Subcutaneous abdominal adipose tissue (tissue), 5 donors: ENCODE data around the gene SORL1.

Experiments used
- H3K27ac ChIP-seq: one replicate; pipeline ENCODE4 v1.7.0; 2013; ENCODE audit warnings: low read depth, mild to moderate bottlenecking, inconsistent platforms, low read length, moderate library complexity
- H3K27me3 ChIP-seq, 5 donors: one replicate each; pipeline ENCODE4 v1.7.0; 2013; ENCODE audit warnings: low read length in 5 of 5, inconsistent platforms in 1 of 5; ENCODE audit not compliant: control insufficient read depth in 5 of 5, insufficient read depth in 4 of 5
- H3K36me3 ChIP-seq, 5 donors: one replicate each; pipeline ENCODE4 v1.7.0; 2013; ENCODE audit warnings: low read length in 5 of 5; ENCODE audit not compliant: control insufficient read depth in 5 of 5, insufficient read depth in 5 of 5
- H3K4me1 ChIP-seq, 5 donors: one replicate each; pipeline ENCODE4 v1.7.0; 2013; ENCODE audit warnings: low read length in 5 of 5, mild to moderate bottlenecking in 3 of 5, moderate library complexity in 1 of 5; ENCODE audit not compliant: control insufficient read depth in 5 of 5, insufficient read depth in 5 of 5
- H3K4me3 ChIP-seq, 5 donors: one replicate each; pipeline ENCODE4 v1.7.0; 2013; ENCODE audit warnings: low read length in 5 of 5, low read depth in 1 of 5
- H3K9ac ChIP-seq, 5 donors: one replicate each; pipeline ENCODE4 v1.7.0; 2013; ENCODE audit warnings: low read length in 5 of 5, mild to moderate bottlenecking in 4 of 5, moderate library complexity in 3 of 5
- H3K9me3 ChIP-seq, 5 donors: one replicate each; pipeline ENCODE4 v1.7.0; 2013; ENCODE audit warnings: low read length in 5 of 5; ENCODE audit not compliant: control insufficient read depth in 5 of 5
- donor health status: healthy.
- donor health status: healthy.
- donor health status: healthy.
- donor health status: healthy.
- donor health status: healthy.

The SORL1 gene

DNA sequence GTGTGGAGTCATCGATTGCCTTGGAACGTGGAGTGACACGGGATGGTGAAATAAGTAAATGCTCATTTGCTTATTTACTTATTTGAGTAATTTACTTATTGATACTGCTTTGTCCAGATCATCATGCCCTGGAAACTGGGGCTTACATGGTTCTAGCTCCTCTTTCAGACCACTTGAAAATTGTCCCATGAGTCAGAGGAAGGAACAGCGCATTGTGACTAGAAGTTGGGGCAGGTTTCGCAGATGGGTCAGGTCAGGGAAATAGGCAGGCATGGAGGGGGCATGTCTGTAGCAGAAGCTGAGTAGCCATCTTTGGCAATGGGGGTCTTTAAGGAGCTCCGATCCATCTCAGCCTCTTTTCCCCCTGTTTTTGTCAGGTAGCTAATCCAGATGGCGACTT, 104.8 kb downstream of the SORL1 start:
- no peaks in the 10 kb centered on the region for H3K4me1 ChIP-seq
- H3K36me3 ChIP-seq = no peaks in the 10 kb centered on the region
- no peaks in the 10 kb centered on the region for H3K27me3 ChIP-seq
- no peak overlapping the region for H3K9ac ChIP-seq
- no peak overlapping the region for H3K4me3 ChIP-seq
- H3K9me3 ChIP-seq = no peaks in the 10 kb centered on the region
- no peak overlapping the region for H3K27ac ChIP-seq

DNA sequence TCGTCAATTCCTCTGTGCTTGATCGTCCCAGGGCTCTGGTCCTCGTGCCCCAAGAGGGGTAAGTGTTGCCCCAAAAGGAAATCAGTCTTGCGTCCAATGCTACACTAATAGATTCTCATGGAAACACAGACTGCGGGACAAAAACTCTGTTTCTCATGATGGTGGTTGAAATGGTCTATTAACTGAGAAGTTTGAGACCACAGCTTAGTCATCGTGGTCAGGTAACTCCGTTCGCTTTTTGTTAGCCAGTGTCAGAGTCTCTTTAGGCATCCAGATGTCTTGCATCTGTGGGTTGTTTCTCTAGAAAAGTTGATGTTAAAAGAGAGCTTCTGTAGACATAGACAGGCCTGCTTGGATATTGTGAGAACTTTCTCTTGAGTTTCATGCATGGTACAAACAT, 105.2 kb downstream of the SORL1 start:
- no peak overlapping the region for H3K4me3 ChIP-seq
- H3K9ac ChIP-seq = no peak overlapping the region
- no peak overlapping the region for H3K27ac ChIP-seq
- no peaks in the 10 kb centered on the region for H3K4me1 ChIP-seq
- H3K36me3 ChIP-seq = no peaks in the 10 kb centered on the region
- no peaks in the 10 kb centered on the region for H3K9me3 ChIP-seq
- no peaks in the 10 kb centered on the region for H3K27me3 ChIP-seq

DNA sequence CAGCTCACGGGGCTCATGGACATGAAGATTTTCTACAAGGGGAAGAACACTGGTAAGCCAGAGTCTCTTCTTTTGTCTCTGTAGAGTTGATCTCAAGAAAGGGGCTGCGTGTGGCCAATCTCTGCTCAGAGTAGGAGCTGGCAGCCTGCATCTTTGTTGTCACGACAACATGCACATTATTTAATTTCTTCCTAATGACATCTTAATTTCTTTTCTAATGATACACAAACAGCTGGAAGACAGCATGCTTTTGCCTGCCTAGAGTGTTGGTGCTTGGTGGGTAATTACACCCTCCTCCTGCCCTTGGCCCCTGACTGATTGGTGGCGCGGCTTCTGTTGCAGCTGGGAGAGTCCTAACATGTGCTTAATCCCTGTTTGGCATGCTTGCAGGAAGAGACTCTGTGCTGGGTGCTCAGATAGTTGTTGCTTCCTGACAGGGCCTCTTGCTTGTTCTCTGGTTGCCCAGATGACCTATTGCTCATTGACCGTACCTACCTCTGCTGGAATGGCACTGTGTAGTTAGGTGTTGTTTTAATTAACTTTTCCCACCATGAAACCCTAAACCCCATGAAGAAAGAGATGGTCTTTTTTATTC, 107.6 kb downstream of the SORL1 start:
- no peaks in the 10 kb centered on the region for H3K36me3 ChIP-seq
- H3K9ac ChIP-seq = no peak overlapping the region
- no peaks in the 10 kb centered on the region for H3K27me3 ChIP-seq

DNA sequence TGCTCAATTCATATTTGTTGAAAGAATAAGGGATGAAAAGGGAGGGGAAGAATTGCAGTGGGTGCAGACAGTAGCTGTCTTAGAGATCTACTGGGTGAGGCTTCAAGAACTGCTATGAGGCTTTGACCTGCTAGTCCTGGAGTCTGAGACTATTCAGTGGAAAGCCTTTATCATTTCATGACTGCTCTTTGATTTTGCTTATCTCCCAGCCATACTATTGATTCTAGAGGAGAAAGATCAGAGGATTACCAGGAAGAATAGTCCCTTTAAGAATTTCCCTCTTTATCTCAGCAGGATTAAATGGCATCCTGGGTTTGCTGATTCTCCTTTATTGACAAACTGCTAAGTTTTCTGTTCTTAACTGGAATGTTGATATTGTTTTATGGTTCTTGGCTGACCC, 108.1 kb downstream of the SORL1 start:
- Histone ChIP-seq H3K27ac (no peak overlapping the region), H3K36me3 (no peaks in the 10 kb centered on the region), H3K4me3 (no peak overlapping the region), H3K9me3 (no peaks in the 10 kb centered on the region), H3K4me1 (no peaks in the 10 kb centered on the region), H3K27me3 (no peaks in the 10 kb centered on the region), H3K9ac (no peak overlapping the region)

More for the DNA sequence above, 107.6 kb downstream of the SORL1 start:
- no peak overlapping the region for H3K27ac ChIP-seq
- H3K4me1 ChIP-seq = no peaks in the 10 kb centered on the region
- no peaks in the 10 kb centered on the region for H3K9me3 ChIP-seq
- no peak overlapping the region for H3K4me3 ChIP-seq

DNA sequence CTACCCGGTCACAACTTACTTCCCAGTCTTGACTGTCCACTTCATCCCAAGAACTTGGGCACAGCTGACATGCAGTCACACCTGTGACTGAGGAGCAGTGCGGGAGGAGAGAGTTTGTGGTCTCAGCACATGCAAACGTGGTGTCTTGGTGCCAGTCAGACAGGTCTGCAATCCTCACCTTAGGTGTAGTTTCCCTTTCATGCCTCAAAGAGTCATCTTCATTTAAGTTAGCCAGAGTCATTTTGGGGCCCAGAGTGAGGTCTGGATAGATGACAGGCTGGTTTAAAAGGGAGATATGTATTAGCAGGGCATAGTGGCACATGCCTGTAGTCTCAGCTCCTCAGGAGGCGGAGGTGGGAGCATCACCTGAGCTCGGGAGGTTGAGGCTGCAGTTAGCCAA, 109.1 kb downstream of the SORL1 start:
- no peak overlapping the region for H3K27ac ChIP-seq

DNA sequence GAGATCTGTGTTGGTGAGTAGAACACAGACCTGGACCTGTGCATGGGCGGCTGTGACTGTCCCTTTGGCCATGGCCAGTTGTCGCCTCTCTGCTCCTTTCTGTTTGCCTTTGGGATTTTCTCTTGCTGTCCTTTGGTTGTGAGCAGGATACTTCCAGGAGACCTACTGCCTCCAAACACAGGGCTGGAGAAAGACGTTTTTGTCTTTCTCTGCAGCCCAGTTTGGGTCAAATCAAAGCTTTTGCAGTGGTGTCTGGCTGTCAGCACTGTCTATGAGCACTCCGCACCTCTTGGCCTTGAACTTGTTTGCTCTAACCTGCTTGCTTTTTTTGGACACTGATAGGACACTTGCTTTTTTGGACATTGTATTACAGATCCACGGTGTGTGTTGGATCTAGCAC, 109.6 kb downstream of the SORL1 start:
- Histone ChIP-seq H3K27ac (no peak overlapping the region), H3K4me1 (peaks cover 1 to 6% (median 5%) of the 10 kb centered on the region in 5 donors), H3K9ac (no peak overlapping the region), H3K9me3 (no peaks in the 10 kb centered on the region), H3K36me3 (no peaks in the 10 kb centered on the region), H3K27me3 (no peaks in the 10 kb centered on the region), H3K4me3 (no peak overlapping the region)

More for the DNA sequence above, 109.1 kb downstream of the SORL1 start:
- Histone ChIP-seq H3K4me3 (no peak overlapping the region), H3K36me3 (no peaks in the 10 kb centered on the region), H3K27me3 (no peaks in the 10 kb centered on the region), H3K9me3 (no peaks in the 10 kb centered on the region), H3K9ac (no peak overlapping the region), H3K4me1 (peaks cover 0 to under 1% (median 0%) of the 10 kb centered on the region in 5 donors)

DNA sequence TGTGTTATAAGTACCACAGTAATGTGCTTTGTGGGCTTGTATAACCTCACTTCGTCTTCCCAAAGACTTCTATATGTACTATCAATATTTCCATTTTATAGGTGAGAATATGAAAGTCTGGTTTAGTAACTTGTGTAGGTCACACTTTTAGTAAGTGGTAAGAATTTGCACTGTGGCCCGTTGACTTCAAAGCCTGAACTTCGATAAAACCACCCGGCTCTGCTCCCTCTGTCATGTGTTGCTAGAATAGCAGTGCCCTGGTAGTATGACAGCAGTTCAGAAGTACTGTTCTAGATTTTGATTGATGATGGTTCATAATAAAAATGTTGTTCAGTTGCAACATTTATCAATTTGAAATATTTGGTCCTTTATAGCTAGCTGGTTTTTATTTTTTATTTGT, 110.9 kb downstream of the SORL1 start:
- Histone ChIP-seq H3K4me3 (no peak overlapping the region), H3K27ac (no peak overlapping the region), H3K9ac (no peak overlapping the region)

DNA sequence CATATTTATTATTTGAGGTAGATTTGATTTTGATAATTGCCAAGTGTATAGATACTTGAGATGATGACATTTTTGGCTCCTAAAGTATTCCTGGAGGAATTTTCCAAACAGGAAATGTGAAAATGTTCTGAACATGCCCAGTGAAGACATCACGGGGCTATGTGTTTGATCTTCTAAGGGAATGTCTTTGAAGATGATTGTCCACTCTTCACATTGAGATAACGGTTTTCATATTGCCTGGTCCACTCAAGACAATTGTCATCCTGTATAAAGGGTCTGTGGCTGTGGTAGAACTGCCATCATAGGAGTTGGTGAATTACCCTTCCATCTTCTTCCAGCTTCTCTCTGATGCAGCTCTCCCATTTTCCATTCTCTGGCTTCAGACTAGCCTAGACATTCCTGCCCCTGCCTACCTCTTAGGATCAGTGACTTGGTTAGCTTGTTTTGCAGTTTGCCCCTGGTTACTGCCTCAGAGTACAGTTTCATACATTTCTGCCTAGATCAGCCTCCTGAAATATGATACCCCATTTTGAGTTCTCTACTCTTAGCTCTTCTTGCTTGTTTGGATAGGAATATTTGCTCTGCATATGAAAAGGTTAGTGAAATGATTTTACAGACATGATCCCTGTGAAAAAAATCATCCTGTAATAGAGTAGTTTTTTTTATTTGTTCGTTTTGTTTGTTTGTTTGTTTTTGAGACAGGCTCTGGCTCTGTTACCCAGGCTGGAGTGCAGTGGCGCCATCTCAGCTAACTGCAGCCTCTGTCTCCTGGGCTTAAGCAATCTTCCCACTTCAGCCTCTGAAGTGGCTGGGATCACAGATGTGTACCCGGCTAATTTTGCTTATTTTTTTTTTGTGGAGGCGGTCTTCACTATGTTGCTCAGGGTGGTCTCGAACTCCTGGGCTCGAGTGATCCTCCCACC, 112.0 kb downstream of the SORL1 start:
- no peak overlapping the region for H3K9ac ChIP-seq
- H3K4me1 ChIP-seq = peaks cover 2 to 16% (median 11%) of the 10 kb centered on the region in 5 donors
- no peaks in the 10 kb centered on the region for H3K36me3 ChIP-seq
- H3K27ac ChIP-seq = no peak overlapping the region
- no peaks in the 10 kb centered on the region for H3K27me3 ChIP-seq
- no peaks in the 10 kb centered on the region for H3K9me3 ChIP-seq
- no peak overlapping the region for H3K4me3 ChIP-seq

More for the DNA sequence above, 110.9 kb downstream of the SORL1 start:
- Histone ChIP-seq H3K4me1 (peaks cover 2 to 16% (median 11%) of the 10 kb centered on the region in 5 donors), H3K36me3 (no peaks in the 10 kb centered on the region), H3K27me3 (no peaks in the 10 kb centered on the region), H3K9me3 (no peaks in the 10 kb centered on the region)

DNA sequence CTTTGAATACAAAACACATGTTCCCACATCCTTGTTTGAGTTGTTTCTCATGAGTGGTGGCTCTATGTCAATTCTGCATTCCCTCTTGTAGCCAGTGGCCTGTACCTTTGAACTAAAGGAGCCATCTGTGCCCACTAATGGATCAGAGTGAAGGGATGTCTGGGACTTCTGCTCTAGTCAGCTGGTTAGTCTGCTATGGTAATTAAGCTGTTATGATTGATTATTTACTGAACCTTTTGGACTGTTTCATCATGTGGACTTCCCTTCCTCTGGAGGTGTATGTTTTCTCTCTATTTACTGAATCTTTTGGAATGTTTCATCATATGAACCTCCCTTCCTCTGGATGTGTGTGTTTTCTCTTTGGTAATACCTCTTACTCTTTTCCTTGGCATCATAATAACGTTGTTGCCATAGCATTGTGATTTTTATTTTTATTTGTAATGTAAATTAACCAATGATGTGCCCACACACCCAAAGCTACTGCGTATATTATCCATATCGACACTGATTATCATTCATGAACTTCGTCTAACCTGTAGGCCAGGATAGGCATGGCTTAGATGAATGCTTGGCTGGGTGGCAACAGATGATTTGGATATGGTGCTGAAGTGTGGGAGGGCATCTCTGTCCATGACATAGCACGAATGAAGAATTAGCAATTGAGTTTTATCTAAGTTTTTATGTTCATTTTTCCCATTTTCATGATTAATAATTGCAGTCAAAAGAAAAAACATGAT, 113.0 kb downstream of the SORL1 start:
- no peak overlapping the region for H3K4me3 ChIP-seq
- no peaks in the 10 kb centered on the region for H3K9me3 ChIP-seq
- no peaks in the 10 kb centered on the region for H3K27me3 ChIP-seq
- no peak overlapping the region for H3K9ac ChIP-seq
- no peaks in the 10 kb centered on the region for H3K36me3 ChIP-seq
- peaks cover 2 to 16% (median 11%) of the 10 kb centered on the region in 5 donors for H3K4me1 ChIP-seq
- H3K27ac ChIP-seq = no peak overlapping the region
